Spleen (tissue), 7 donors: ENCODE measurements around the gene USB1.

Experiments
- CTCF ChIP-seq, 11 experiments: fragments of 200-600 bp in 7 of 11; fragments of 450-650 bp in 4 of 11; sonication (generic) in 4 of 11; IDR thresholded peaks in 8 of 11; conservative IDR thresholded peaks in 3 of 11; 1 replicate in 7 of 11; 2 replicates in 4 of 11; pipeline versions ENCODE4 v1.4.0 to v1.8.0; 2016 to 2021; ENCODE audit warnings: antibody characterized with exemption in 11 of 11, inconsistent platforms in 4 of 11, mild to moderate bottlenecking in 1 of 11
- POLR2A ChIP-seq, 3 donors: fragments of 450-650 bp; IDR thresholded peaks; one replicate each; pipeline ENCODE4 v1.5.1; 2017; ENCODE audit warnings: antibody characterized with exemption in 3 of 3, mild to moderate bottlenecking in 1 of 3
- donor health status: DM: no; HTN: no; CAD: no; lungs with moderate emphysema.
- donor health status: DM: no; HTN: no; CAD: no.
- donor health status: DM: no; HTN: no; CAD: no.

GRCh38 chr16:58034774-58035173 lies 33.6 kb downstream of the USB1 start:
- TF ChIP-seq POLR2A (IDR thresholded peaks at IDR 0.05): no peak
- TF ChIP-seq CTCF (IDR thresholded peaks at IDR 0.05 in 8 of 11, conservative IDR thresholded peaks at IDR 0.05 in 3 of 11): no peak
